H9 (cell line): ENCODE results near the gene KDF1. TPM values are rescaled to one million over a fixed set of nuclear protein-coding genes. Genes with fewer than 3 reads are reported as not detected.

ENCODE experiments used
- DNase-seq: peaks from one replicate; pipeline ENCODE4 v3.0.0-alpha.2; 2017
- H2AFZ ChIP-seq: one replicate; pipeline ENCODE4 v1.6.1; 2013; ENCODE audit warnings: mild to moderate bottlenecking, low read length, control low read depth, moderate library complexity
- H2AK5ac ChIP-seq: 2 replicates; pipeline ENCODE4 v1.6.1; 2013; ENCODE audit warnings: low read length, control low read depth, mixed read lengths; ENCODE audit not compliant: insufficient read length
- H2BK120ac ChIP-seq: one replicate; pipeline ENCODE4 v1.6.1; 2013; ENCODE audit warnings: low read depth, mild to moderate bottlenecking, low read length, control low read depth, inconsistent platforms; ENCODE audit not compliant: poor library complexity, severe bottlenecking
- H2BK12ac ChIP-seq: 2 replicates; pipeline ENCODE4 v1.6.1; 2013; ENCODE audit warnings: low read length, control low read depth, mixed read lengths, low read depth; ENCODE audit not compliant: insufficient read length
- H2BK15ac ChIP-seq: 2 replicates; pipeline ENCODE4 v1.6.1; 2013; ENCODE audit warnings: low read depth, low read length, control low read depth
- H2BK20ac ChIP-seq: one replicate; pipeline ENCODE4 v1.6.1; 2013; ENCODE audit warnings: low read depth, mild to moderate bottlenecking, low read length, control low read depth, inconsistent platforms; ENCODE audit not compliant: poor library complexity, severe bottlenecking
- H2BK5ac ChIP-seq: 2 replicates; pipeline ENCODE4 v1.6.1; 2013; ENCODE audit warnings: low read length, control low read depth, mixed read lengths; ENCODE audit not compliant: insufficient read length
- H3K14ac ChIP-seq: 2 replicates; pipeline ENCODE4 v1.6.1; 2013; ENCODE audit warnings: low read length, control low read depth; ENCODE audit not compliant: insufficient read depth
- H3K18ac ChIP-seq: 2 replicates; pipeline ENCODE4 v1.6.1; 2013; ENCODE audit warnings: low read depth, mild to moderate bottlenecking, mixed read lengths, low read length, control low read depth; ENCODE audit not compliant: insufficient read length
- H3K23ac ChIP-seq: 2 replicates; pipeline ENCODE4 v1.6.1; 2013; ENCODE audit warnings: low read length, control low read depth, mixed read lengths, low read depth; ENCODE audit not compliant: insufficient read length
- H3K23me2 ChIP-seq: 2 replicates; pipeline ENCODE4 v1.6.1; 2013; ENCODE audit warnings: low read depth, mild to moderate bottlenecking, mixed read lengths, low read length, control low read depth; ENCODE audit not compliant: insufficient read length, poor library complexity, severe bottlenecking
- H3K27ac ChIP-seq: 2 replicates; pipeline ENCODE4 v1.5.1; 2013; ENCODE audit warnings: low read length, control low read depth, mixed read lengths, low read depth; ENCODE audit not compliant: insufficient read length
- H3K27me3 ChIP-seq: 2 replicates; pipeline ENCODE4 v1.6.1; 2013; ENCODE audit warnings: low read length, control low read depth, inconsistent platforms; ENCODE audit not compliant: insufficient read depth
- H3K4ac ChIP-seq: 2 replicates; pipeline ENCODE4 v1.6.1; 2013; ENCODE audit warnings: low read depth, mild to moderate bottlenecking, control low read depth, inconsistent platforms, low read length, moderate library complexity
- H3K4me1 ChIP-seq: 2 replicates; pipeline ENCODE4 v1.6.1; 2013; ENCODE audit warnings: low read length, control low read depth, inconsistent platforms; ENCODE audit not compliant: insufficient read depth
- H3K4me2 ChIP-seq: 2 replicates; pipeline ENCODE4 v1.6.1; 2013; ENCODE audit warnings: low read length, control low read depth, mixed read lengths; ENCODE audit not compliant: insufficient read length, insufficient read depth
- H3K56ac ChIP-seq: 2 replicates; pipeline ENCODE4 v1.6.1; 2013; ENCODE audit warnings: low read depth, mild to moderate bottlenecking, mixed read lengths, low read length, control low read depth; ENCODE audit not compliant: insufficient read length
- H3K79me1 ChIP-seq: 2 replicates; pipeline ENCODE4 v1.6.1; 2013; ENCODE audit warnings: low read depth, mild to moderate bottlenecking, moderate library complexity, low read length, control low read depth, inconsistent platforms; ENCODE audit not compliant: insufficient read depth, poor library complexity, severe bottlenecking
- H3K79me2 ChIP-seq: 2 replicates; pipeline ENCODE4 v1.6.1; 2013; ENCODE audit warnings: low read length, control low read depth, inconsistent platforms; ENCODE audit not compliant: insufficient read depth
- H3K9ac ChIP-seq: 2 replicates; pipeline ENCODE4 v1.6.1; 2013; ENCODE audit warnings: low read length, control low read depth, mixed read lengths; ENCODE audit not compliant: insufficient read length; ENCODE audit errors: extremely low read depth
- H3K9me3 ChIP-seq: one replicate; pipeline ENCODE4 v1.6.1; 2013; ENCODE audit warnings: low read depth, low read length, inconsistent platforms; ENCODE audit not compliant: control insufficient read depth
- H3T11ph ChIP-seq: one replicate; pipeline ENCODE4 v1.6.1; 2013; ENCODE audit warnings: mild to moderate bottlenecking, low read length, control low read depth, inconsistent platforms
- H4K20me1 ChIP-seq: one replicate; pipeline ENCODE4 v1.6.1; 2013; ENCODE audit not compliant: control insufficient read depth, insufficient read length, insufficient read depth
- H4K5ac ChIP-seq: 2 replicates; pipeline ENCODE4 v1.6.1; 2013; ENCODE audit warnings: low read depth, mild to moderate bottlenecking, mixed read lengths, low read length, control low read depth; ENCODE audit not compliant: insufficient read length
- H4K8ac ChIP-seq: replicated peaks from 2 replicates; pipeline ENCODE4 v1.6.1; 2013; ENCODE audit warnings: low read length, control low read depth, mixed read lengths, low read depth; ENCODE audit not compliant: insufficient read length
- H4K91ac ChIP-seq: 2 replicates; pipeline ENCODE4 v1.6.1; 2013; ENCODE audit warnings: low read depth, mild to moderate bottlenecking, moderate library complexity, mixed read lengths, low read length, control low read depth; ENCODE audit not compliant: insufficient read length
- H3K27ac Mint-ChIP-seq, 3 experiments: 2 replicates in 2 of 3; 3 replicates in 1 of 3; pipeline ENCODE4 v1.8.0; 2020 to 2021; ENCODE audit warnings: mixed read lengths in 3 of 3, mild to moderate bottlenecking in 1 of 3, moderate library complexity in 1 of 3
- H3K27me3 Mint-ChIP-seq: 2 replicates; pipeline ENCODE4 v1.8.0; 2021; ENCODE audit warnings: low read depth, mild to moderate bottlenecking, moderate library complexity, mixed read lengths
- H3K36me3 Mint-ChIP-seq, 3 experiments: 2 replicates in 2 of 3; 3 replicates in 1 of 3; pipeline ENCODE4 v1.8.0; 2020 to 2021; ENCODE audit warnings: low read depth in 3 of 3, mixed read lengths in 3 of 3; ENCODE audit not compliant: insufficient read depth in 1 of 3
- H3K4me1 Mint-ChIP-seq, 2 experiments: 2 replicates each; pipeline ENCODE4 v1.8.0; 2020; ENCODE audit warnings: mixed read lengths in 2 of 2
- H3K4me3 Mint-ChIP-seq, 2 experiments: 2 replicates in 1 of 2; 3 replicates in 1 of 2; pipeline ENCODE4 v1.8.0; 2020 to 2021; ENCODE audit warnings: mild to moderate bottlenecking in 2 of 2, mixed read lengths in 2 of 2, moderate library complexity in 1 of 2
- H3K9me3 Mint-ChIP-seq, 2 experiments: 2 replicates in 1 of 2; 3 replicates in 1 of 2; pipeline ENCODE4 v1.8.0; 2020; ENCODE audit warnings: mild to moderate bottlenecking in 2 of 2, mixed read lengths in 2 of 2, moderate library complexity in 1 of 2
- WGBS: extraction: QIAGEN DNeasy Blood & Tissue Kit; methylation state at CpG from one replicate; pipeline ENCODE4 v1.1.7; 2013; ENCODE audit warnings: missing lambda C conversion rate, low lambda C conversion rate, mixed read lengths; ENCODE audit not compliant: insufficient read length; ENCODE audit errors: extremely low coverage; 5-methylcytosine and 5-hydroxymethylcytosine counted together
- total RNA-seq: library from RNA; stranded (reverse); gene quantifications from 2 replicates; pipeline ENCODE4 v1.2.1, GENCODE V29; 2021
- TF ChIP-seq, protein P1 (sequence below): fragments of 200-600 bp; sonication (generic); conservative IDR thresholded peaks from 3 replicates; pipeline ENCODE4 v1.8.0; 2021; ENCODE audit warnings: antibody characterized with exemption, mild to moderate bottlenecking

Gene KDF1
- total RNA-seq, 1 experiment from 2014 or later = 17.6 TPM

- H2BK12ac ChIP-seq = no peak overlapping the region
- H3T11ph ChIP-seq = peak overlapping the region; percentile 21
- H2BK5ac ChIP-seq = peak overlapping the region; percentile 55
- H3K79me2 ChIP-seq = peaks cover 35% of the 10 kb centered on the region
- DNase-seq = peak; percentile 89
- no peak overlapping the region for H2AK5ac ChIP-seq
- H4K20me1 ChIP-seq = no peaks in the 10 kb centered on the region
- no peak overlapping the region for H2AFZ ChIP-seq
- Mint-ChIP-seq H3K4me3 (peak overlapping the region; percentile 50 to 69), H3K27me3 (no peaks in the 10 kb centered on the region; the same call in 1 of the 2 replicates), H3K36me3 (peaks cover 24 to 65% (median 37%) of the 10 kb centered on the region in 3 experiments), H3K27ac (peak overlapping the region; percentile 94 to 97 (median 95)), H3K9me3 (no peaks in the 10 kb centered on the region; a peak in 1 of 5 replicates), H3K4me1 (peaks cover 67 to 77% of the 10 kb centered on the region in 2 experiments)
- H3K9me3 ChIP-seq = no peaks in the 10 kb centered on the region
- H3K9ac ChIP-seq = peak overlapping the region; percentile 53
- H4K5ac ChIP-seq = peak overlapping the region; percentile 56
- no peak overlapping the region for H2BK15ac ChIP-seq
- peaks cover 22% of the 10 kb centered on the region for H3K4me1 ChIP-seq
- H3K56ac ChIP-seq = no peak overlapping the region
- H3K23ac ChIP-seq = no peak overlapping the region
- H3K4me2 ChIP-seq = peak overlapping the region; percentile 64
- no peak overlapping the region for H2BK120ac ChIP-seq
- TF ChIP-seq, protein P1, sequence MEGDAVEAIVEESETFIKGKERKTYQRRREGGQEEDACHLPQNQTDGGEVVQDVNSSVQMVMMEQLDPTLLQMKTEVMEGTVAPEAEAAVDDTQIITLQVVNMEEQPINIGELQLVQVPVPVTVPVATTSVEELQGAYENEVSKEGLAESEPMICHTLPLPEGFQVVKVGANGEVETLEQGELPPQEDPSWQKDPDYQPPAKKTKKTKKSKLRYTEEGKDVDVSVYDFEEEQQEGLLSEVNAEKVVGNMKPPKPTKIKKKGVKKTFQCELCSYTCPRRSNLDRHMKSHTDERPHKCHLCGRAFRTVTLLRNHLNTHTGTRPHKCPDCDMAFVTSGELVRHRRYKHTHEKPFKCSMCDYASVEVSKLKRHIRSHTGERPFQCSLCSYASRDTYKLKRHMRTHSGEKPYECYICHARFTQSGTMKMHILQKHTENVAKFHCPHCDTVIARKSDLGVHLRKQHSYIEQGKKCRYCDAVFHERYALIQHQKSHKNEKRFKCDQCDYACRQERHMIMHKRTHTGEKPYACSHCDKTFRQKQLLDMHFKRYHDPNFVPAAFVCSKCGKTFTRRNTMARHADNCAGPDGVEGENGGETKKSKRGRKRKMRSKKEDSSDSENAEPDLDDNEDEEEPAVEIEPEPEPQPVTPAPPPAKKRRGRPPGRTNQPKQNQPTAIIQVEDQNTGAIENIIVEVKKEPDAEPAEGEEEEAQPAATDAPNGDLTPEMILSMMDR = no peak
- H3K14ac ChIP-seq = peak overlapping the region; percentile 18; the same call in 1 of the 2 replicates
- WGBS = no CpG with 5 or more reads among the region's 9 CpGs
- H3K27me3 ChIP-seq = no peaks in the 10 kb centered on the region
- no peak overlapping the region for H4K91ac ChIP-seq
- peak overlapping the region; percentile 97 for H3K27ac ChIP-seq
- peaks cover 28% of the 10 kb centered on the region for H3K23me2 ChIP-seq
- H4K8ac ChIP-seq = no peak overlapping the region
- H3K4ac ChIP-seq = no peak overlapping the region; the same call in 1 of the 2 replicates
- peak overlapping the region; percentile 80 for H3K18ac ChIP-seq
- H2BK20ac ChIP-seq = no peak overlapping the region
- H3K79me1 ChIP-seq = peaks cover 4% of the 10 kb centered on the region
Observed at GRCh38 chr1:27007909-27008582, 47.8 kb upstream of the KDF1 start.
